HG03139 (cell line): ENCODE results near the gene SRGAP1.
"Not testable (repeated sequence)": the region's sequence is repeated elsewhere in the genome, so short reads cannot be mapped to it uniquely, and the experiment has no call there.

Source experiments
- ATAC-seq: cut with Tn5 transposase; IDR thresholded peaks from one replicate; pipeline ENCODE4 v1.9.1; 2021; ENCODE audit not compliant: unreplicated experiment

Gene SRGAP1

DNA sequence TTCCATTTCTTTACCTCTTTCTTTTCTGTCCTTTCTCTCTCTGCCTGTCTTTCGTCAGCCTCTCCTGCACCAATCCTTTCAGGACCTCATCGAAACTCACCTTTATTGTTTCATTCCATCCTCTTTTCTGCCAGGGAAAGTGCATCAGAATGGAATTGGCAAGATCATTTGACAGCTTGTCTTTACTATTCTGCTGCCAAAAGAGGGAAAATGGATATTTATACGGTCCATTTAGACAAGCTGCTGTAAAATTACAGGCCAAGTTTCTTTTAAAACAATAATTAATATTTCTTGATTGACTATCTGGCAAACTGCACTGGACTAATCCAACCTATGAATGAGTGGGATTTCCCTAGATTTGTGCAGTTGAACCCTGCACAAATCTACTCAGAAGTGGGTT is 7.6 kb upstream of the SRGAP1 start:
- ATAC-seq: no peak

DNA sequence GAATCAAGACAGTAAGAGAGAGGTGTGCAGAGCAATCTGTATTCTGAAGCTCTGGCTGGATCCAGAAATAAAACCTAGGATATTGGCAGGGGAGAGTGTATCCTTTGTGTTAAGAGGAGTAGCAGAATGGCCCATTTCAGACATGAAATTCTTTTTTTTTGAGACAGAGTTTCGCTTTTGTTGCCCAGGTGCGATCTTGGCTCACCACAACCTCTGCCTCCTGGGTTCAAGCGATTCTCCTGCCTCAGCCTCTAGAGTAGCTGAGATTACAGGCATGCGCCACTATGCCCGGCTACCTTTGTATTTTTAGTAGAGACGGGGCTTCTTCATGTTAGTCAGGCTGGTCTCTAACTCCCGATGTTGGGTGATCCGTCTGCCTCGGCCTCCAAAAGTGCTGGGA is 6.1 kb upstream of the SRGAP1 start:
- no peak for ATAC-seq

DNA sequence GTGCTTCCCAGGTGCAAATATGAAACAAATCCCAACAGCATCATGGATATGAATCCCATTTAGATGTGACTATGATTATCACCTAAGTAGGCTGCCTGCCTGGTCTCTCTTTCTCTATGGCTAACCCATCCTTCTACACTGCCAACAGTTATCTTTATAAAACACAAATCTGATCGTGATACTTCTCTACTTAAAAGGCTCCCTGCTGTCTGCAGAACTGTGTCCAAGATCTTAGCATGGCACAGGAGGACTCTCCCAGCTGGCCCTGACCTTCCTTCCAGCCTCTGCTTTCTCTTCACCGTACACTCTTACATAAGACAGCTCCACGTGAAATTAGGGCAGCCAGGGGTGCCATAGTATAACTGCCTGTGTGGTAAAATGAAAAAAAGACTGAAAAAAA is 3.5 kb upstream of the SRGAP1 start:
- ATAC-seq: no peak

DNA sequence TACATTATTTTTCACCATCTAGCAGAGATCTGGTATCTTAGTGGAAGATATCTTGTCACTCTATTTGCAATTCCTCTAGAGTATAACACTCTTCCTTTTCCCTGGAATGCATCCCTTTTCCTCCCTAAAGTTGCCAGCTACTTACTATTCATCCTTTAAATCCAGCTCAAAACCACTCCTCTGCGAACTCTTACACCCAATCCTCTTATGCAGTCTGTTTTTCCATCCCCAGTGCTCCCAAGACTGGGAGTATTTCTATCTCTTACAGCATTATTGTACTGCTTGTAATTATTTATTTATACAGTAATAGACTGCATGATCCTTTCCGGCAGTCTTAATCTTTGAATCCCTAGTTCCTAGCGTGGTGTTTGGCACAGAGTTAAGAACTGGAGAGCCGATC is 2.9 kb upstream of the SRGAP1 start:
- no peak for ATAC-seq

DNA sequence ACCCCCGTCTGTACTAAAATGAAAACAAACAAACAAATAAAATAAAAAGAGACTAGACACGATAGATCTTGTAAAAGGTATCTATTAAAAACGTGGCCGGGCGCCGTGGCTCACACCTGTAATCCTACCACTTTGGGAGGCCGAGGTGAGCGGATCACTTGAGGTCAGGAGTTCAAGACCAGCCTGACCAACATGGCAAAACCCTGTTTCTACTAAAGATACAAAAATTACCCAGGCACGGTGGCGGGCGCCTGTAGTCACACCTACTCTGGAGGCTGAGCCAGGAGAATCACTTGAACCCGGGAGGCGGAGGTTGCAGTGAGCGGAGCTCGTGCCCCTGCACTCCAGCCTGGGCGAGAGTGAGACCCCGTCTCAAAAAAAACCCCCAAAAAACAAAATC is 1.8 kb upstream of the SRGAP1 start:
- not testable (repeated sequence) for ATAC-seq

DNA sequence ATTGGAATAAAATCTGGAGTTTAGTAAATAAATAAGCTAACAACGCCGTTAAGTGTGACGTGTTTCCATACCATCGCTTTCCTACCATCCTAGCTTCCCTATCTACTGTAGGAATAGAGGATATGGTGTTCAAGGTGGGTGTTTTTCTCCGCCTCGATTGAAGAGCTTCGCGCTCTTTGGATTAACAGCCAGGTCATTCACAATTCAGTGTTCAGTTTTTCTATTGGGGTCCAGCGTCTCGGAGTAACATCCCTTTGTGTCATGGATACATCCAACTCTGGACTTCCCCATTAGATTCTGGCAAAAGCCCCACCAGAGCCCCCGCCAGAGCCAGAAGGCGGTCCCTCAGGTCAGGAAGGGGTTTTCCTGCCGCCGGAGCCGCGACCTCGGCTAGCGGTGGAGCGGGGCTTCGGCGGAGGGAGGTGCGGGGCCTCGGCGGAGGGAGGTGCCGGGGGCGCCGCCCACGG is 1.2 kb upstream of the SRGAP1 start:
- ATAC-seq: no peak

DNA sequence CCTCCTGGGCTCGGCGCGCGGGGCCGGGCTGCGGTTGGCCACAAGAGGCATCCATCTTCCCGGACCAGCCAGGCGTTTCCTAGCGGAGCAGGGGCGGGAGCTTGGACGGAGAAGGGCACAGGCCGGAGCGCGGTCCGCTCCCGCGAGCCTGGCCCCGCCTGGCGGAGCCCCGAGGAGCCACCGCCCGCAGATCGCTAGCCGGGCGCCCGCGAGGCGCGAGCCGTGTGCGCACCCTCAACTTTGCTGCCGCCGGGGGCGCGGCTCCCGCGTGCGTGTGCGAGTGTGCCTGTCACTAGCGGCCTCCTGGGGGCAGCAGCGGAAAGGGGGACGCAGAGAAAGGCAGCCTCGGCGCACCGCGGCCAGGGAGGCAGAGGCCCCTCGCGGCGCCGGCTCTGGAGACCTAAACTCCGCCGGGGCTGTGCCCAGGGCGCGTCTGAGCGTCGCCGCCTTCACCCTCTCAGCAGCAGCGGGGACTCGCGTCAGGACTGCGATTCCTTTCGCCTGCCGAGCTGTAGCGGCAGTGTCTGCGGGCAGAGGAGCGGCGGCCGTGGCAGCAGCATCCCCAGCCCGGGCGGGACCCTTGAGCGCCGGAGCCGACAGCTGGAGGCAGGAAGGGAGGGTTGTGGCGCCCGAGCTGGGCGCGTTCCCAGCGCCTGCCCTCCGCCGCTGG is 644 bp upstream of the SRGAP1 start:
- peak; percentile 97 for ATAC-seq

DNA sequence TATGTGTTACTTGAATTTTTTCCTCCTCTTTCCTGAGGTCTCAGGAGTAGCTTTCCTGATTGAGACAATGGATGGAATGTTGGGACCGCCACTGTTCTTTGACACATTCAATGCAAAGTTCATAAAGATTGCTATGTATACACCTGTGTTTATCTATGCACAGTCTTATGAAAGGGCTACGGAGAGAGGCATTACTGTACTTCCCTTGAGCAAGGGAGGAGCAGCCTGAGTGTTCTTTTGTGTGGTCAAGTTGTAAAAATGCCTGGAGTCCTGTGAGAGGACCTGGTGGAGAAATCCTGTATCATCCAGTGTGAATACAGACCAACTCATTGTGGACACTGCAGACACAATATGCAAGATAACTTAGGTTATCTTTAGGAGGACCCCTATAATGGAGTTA is 1.2 kb downstream of the SRGAP1 start:
- ATAC-seq: no peak

DNA sequence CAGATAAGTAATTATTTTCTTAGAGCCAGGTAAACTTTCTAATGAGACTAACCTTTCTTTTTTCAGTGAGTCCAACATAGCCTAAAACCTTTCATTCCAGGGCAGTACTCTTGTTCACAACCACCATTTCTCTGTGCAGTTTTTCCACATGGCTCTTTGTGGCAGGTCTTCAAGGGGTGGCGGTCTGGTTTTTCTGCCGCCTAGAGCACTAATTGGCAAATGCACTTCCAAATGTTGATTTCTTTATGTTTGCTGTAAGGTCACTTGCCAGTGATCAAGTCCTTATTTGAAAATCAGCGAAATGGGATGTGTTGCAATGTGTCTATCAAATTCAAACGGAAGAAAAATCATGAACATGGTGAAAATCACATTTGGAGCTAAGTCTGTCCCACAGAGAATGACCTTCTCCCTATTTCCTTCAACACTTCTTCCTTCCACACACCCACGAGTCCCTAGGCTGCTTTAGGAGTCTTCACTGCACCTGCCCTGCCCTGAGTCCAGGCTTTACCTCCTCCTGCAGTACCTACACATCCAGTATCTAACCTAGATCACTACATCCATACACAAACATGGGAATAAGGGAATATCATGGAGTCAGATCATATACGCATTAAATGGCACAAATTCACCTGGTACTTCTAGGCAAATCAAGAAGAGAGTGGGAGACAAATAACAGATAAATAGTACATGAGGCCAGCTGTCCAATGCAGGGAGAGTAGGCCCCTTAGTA is 1.9 kb downstream of the SRGAP1 start:
- ATAC-seq: no peak

DNA sequence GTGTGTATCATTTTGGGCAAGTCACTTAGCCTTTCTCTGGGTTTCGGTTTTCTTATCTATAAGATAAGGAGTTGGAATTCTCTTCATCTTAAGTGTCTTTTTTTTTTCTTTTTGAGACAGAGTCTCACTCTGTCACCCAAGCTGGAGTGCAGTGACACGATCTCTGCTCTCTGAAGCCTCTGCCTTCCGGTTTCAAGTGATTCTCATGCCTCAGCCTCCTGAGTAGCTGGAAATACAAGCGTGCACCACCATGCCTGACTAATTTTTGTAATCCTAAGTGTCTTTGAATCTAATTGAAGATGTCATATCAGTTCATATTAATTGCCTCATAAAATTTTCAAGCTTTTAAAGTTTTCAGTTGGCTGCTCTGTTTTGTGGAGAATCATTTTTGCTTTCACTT is 4.0 kb downstream of the SRGAP1 start:
- ATAC-seq: no peak

DNA sequence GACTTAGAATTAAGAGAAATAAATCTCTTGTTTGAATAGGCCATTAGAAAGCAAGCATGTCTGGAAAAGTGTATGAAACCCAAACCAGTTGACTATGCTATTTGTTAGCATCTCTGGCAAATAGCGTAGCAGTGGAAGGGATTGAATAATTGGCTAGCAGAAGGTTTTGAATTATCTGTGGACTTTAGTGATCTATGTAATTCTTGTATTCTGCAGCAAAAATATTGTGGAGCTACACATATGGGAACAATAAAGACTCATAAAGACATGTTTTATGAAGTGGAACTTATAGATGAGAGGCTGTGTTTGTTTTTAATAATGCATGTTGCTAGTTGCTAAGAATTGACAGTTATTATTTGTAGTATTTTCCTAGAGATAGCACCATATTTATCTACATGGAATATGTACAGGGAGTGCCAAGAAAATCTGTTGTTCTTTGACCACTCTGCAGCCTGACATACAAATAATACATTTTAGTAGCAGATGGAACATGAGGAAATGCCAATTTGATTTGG is 4.7 kb downstream of the SRGAP1 start:
- ATAC-seq: no peak

DNA sequence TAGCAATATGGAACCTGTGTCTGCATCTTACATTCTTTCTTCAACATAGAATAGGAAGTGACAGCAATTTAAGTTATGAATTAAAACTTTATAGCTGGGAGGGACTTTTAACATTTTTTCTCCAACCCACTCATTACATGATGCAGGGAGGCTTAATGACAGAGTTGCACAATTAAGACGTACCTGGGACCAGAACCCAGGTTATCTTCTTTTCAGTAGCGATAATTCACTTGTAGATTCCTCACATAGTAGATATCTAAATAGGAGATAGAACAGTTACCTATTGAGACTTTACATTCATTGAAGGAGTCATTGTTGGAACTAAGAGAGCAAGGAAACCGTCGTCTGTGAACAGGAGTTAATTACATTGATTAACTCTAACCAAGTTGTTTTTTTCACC is 5.1 kb downstream of the SRGAP1 start:
- no peak for ATAC-seq

DNA sequence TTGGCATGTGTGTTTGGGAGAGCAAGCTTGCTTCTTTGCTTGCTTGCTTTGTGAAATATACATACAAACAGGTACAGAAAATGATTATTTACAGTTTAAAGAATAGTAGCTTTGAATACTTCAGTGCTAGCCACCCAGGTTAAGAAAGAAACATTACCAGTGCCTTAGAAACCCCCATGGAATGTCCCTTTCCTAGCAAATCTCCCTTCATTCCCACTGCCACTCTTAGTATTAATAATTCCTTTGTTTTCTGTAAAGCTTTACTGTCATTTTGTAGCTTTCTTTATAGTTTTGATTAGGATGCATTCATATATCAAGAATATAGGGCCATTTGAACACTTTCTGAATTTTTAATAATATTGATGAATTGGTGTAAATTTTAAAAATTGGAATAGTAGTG is 9.5 kb downstream of the SRGAP1 start:
- no peak for ATAC-seq

DNA sequence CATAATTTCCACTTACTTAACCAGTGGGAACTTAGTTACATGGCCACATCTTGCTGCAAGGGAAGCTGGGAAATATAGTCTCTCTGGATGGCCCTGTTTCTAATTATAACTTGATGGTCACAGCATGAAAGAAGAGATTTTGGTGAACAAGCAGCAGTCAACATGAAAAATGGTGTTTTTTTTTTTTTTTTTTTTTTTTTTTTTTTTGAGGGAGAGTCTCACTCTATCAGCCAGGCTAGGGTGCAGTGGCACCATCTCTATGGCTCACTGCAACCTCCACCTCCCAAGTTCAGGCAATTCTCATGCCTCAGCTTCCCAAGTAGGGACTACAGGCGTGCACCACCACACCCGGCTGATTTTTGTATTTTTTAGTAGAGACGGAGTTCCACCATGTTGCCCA is 10.8 kb downstream of the SRGAP1 start:
- ATAC-seq: no peak

DNA sequence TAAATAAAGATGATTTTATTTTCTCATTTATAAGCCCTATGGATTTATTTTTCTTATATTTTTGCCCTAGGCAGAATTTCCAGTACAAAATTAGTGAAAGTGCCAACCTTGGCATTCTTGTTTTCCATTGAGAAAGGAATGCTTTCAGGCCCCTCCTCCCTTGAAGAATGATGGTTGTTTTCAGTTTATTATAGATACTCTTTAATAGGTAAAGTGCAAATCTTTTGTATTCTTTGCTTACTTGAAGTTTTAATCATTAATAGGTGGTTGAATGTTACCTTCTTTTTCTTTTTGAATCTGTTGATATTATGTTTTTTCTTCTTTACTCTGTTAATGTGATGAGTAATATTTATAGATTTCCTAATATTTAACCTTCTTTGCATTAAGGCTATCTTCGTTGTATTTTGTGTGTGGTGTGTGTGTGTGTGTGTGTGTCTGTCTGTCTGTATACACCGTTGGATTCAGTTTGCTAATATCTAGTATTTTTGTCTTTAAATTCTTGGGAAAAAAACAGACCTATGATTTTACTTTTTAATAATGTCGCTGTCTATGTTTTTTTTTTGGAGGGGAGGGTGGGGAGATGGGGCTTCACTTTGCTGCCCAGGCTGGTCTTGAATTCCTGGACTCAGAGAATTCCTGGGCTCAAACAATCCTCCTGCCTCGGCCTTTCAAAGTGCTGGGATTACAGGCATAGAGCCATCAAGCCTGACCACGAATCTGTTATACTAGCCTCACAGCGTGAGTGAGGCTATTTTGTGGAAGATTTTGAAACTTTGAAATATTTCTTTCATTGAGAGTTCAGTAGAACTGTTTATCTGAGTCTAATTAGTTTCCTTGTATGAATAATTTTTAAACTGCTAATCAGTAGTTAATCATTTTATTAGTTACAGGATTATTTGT is 13.5 kb downstream of the SRGAP1 start:
- no peak for ATAC-seq

DNA sequence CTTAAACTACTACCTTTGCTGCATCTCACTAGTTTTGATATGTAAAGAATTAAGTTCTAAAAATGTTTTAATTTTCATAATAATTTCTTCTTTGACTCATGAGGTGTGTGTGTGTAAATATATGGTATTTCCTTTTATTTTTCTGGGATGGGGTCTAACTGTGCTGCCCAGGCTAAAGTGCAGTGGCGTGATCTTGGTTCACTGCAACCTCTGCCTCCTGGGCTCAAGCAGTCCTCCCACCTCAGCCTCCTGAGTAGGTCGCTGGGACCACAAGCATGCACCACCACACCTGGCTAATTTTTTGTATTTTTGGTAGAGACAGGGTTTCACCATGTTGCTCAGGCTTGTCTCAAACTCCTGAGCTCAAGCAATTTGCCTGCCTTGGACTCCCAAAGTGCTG is 15.4 kb downstream of the SRGAP1 start:
- ATAC-seq: not testable (repeated sequence)

DNA sequence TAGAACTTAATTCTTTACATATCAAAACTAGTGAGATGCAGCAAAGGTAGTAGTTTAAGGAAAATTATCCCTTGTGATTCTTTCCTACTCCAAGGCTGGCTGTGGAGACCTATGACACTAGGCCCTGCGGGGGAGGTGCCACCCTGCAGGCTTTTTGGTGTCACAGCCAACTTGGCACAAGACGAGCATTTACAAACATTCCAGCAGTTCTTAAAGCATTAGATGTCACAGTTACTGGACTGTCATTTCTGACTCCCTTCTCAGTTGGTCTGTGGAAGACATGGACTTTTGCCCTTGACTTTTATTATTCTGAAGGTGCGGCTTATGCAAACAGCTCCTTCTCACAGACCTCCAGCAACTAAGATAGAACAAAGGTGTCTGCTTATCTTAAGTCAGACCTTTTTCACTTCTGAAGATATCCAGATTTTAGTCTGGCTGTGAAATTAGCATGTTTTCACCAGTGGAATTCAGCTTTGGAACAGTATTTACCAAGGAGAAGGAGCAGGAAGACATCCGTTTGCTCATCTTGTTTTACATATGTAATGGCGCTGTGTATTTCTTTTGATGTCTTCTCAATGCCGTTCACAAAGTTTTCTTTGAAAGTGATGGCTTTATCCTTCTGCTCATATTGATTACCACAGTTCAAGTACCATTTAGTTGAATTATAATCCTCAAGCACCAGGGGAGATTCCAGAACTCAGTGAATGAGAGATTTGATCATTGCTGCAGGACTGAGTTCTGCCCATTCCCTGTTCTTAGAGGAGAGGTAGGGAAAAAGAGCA is 17.9 kb downstream of the SRGAP1 start:
- no peak for ATAC-seq

DNA sequence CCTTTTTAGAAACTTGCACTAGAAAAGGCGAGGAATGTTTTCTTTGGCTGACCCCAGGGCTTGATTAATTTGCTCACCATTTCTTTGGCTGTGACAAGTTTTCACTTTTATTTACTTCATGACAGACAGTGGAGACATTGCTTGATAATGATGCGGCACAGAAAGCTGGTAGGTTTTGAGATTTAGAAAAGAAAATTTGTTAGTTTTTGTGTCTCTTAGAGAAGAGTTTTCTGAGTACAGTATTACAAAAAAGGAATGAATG is 18.4 kb downstream of the SRGAP1 start:
- no peak for ATAC-seq

DNA sequence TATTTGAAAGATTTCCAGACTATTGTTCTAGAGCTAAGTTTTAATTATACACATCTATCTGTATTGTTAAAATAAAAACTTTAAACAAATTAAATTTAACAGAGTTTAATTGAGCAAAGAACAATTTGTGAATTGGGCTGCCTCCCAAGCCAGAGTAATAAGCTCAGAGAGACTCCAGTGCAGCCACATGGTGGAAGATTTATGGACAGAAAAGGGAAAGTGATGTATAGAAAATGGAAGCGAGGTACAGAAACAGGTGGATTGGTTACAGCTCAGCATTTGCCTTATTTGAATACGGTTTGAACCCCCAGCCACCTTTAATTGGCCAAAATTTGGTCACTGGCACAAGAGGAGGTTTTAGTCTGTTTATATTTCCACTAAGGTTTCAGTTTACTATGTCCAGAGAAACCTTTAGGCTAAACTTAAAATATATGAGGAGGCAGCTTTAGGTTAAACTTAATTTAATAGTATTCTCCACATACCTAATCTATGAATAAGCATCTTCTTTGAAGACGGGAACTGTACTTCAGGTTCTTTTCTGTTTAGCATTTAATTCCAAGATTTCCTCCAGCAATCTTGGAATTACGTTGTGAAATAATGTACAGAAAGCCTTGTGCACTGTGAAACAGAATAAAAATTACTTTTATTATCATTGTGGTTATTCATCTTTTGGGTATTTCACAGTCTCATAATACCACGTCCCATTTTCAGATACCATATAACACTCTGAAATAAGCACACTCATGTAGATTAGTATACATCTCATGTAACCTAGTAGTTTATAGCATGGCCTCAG is 19.4 kb downstream of the SRGAP1 start:
- ATAC-seq: no peak

DNA sequence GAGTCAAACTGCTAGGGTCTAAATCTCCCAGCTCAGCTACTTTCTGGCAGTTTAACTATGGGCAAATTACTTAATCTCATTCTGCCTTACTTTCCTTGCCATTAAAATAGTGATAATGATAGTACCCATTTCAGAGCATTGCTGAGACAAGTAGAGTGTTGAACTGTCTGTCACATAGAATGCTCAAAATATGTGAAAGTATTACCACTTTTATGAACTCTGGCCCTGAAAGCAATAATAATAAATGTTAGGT is 19.9 kb downstream of the SRGAP1 start:
- no peak for ATAC-seq

DNA sequence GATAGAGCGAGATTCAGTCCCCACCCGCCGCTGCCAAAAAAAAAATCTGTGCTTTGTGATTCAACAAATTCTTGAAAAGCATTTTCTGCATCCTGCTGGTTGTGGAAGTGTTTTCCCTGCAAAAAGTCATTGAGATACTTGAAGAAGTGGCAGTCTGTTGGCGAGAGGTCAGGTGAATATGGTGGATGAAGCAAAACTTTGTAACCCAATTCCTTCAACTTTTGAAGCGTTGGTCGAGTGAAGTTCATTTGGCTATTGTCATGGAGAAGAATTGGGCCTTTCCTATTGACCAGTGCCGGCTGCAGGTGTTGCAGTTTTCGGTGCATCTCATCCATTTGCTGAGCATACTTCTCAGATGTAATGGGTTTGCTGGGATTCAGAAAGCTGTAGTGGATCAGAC is 20.9 kb downstream of the SRGAP1 start:
- ATAC-seq: no peak
